Measurements from ENCODE around the gene FIG4. TPM values are rescaled to one million over a fixed set of nuclear protein-coding genes. Genes with fewer than 3 reads are reported as not detected.
"Not testable (repeated sequence)": the region's sequence is repeated elsewhere in the genome, so short reads cannot be mapped to it uniquely, and the experiment has no call there.

FIG4 gene
- total RNA-seq, 1 experiment from 2014 or later: 8.5 TPM

- peak; percentile 91 for DNase-seq (ENCODE audit: low read depth)
These were observed 103.3 kb downstream of the FIG4 start for GRCh38 chr6:109794201-109794923.

GRCh38 chr6:109795994-109796555 is 105.0 kb downstream of the FIG4 start:
- DNase-seq (ENCODE audit: low read depth): peak; percentile 77

- no peak for DNase-seq (ENCODE audit: low read depth)
These were observed 108.0 kb downstream of the FIG4 start for GRCh38 chr6:109799129-109799528.

GRCh38 chr6:109799664-109800063 is 108.6 kb downstream of the FIG4 start:
- peak; percentile 30 for DNase-seq (ENCODE audit: low read depth)

- DNase-seq (ENCODE audit: low read depth): no peak
These were observed 109.7 kb downstream of the FIG4 start for GRCh38 chr6:109800771-109801170.

- no peak for DNase-seq (ENCODE audit: low read depth)
These were observed 110.7 kb downstream of the FIG4 start for GRCh38 chr6:109801794-109802193.

- DNase-seq (ENCODE audit: low read depth): no peak
These were observed 112.9 kb downstream of the FIG4 start for GRCh38 chr6:109804020-109804419.

- DNase-seq (ENCODE audit: low read depth): no peak
These were observed 116.8 kb downstream of the FIG4 start for GRCh38 chr6:109807881-109808280.

GRCh38 chr6:109808837-109809236 is 117.7 kb downstream of the FIG4 start:
- DNase-seq (ENCODE audit: low read depth): no peak

- DNase-seq (ENCODE audit: low read depth): no peak
These were observed 124.0 kb downstream of the FIG4 start for GRCh38 chr6:109815054-109815453.

GRCh38 chr6:109816452-109817374 is 125.6 kb downstream of the FIG4 start:
- DNase-seq (ENCODE audit: low read depth): no peak

GRCh38 chr6:109820706-109821350 is 129.7 kb downstream of the FIG4 start:
- DNase-seq (ENCODE audit: low read depth): no peak

- no peak for DNase-seq (ENCODE audit: low read depth)
These were observed 130.3 kb downstream of the FIG4 start for GRCh38 chr6:109821428-109821827.

- peak; percentile 25 for DNase-seq (ENCODE audit: low read depth)
These were observed 133.0 kb downstream of the FIG4 start for GRCh38 chr6:109824105-109824504.

- DNase-seq (ENCODE audit: low read depth): no peak
These were observed 135.5 kb downstream of the FIG4 start for GRCh38 chr6:109826551-109826950.

- not testable (repeated sequence) for DNase-seq (ENCODE audit: low read depth)
These were observed 140.3 kb downstream of the FIG4 start for GRCh38 chr6:109831352-109831751.

- DNase-seq (ENCODE audit: low read depth): no peak
These were observed 143.0 kb downstream of the FIG4 start for GRCh38 chr6:109834131-109834530.

- no peak for DNase-seq (ENCODE audit: low read depth)
These were observed 143.7 kb downstream of the FIG4 start for GRCh38 chr6:109834595-109835437.

GRCh38 chr6:109840034-109840433 is 148.9 kb downstream of the FIG4 start:
- DNase-seq (ENCODE audit: low read depth): no peak

- DNase-seq (ENCODE audit: low read depth): peak; percentile 44
These were observed 149.7 kb downstream of the FIG4 start for GRCh38 chr6:109840796-109841195.

- DNase-seq (ENCODE audit: low read depth): no peak
These were observed 150.8 kb downstream of the FIG4 start for GRCh38 chr6:109841869-109842268.
